ENCODE measurements around the gene SIX1.
A peak's percentile ranks its signal among the peaks of the same experiment; 100 is the strongest.

SIX1 gene

GRCh38 chr14:60637479-60638315 lies 11.6 kb downstream of the SIX1 start:
- ATAC-seq: peak; percentile 37
- TF ChIP-seq ZFP3 (CRISPR knock-in tag; IDR thresholded peaks at IDR 0.05): no peak

DNA sequence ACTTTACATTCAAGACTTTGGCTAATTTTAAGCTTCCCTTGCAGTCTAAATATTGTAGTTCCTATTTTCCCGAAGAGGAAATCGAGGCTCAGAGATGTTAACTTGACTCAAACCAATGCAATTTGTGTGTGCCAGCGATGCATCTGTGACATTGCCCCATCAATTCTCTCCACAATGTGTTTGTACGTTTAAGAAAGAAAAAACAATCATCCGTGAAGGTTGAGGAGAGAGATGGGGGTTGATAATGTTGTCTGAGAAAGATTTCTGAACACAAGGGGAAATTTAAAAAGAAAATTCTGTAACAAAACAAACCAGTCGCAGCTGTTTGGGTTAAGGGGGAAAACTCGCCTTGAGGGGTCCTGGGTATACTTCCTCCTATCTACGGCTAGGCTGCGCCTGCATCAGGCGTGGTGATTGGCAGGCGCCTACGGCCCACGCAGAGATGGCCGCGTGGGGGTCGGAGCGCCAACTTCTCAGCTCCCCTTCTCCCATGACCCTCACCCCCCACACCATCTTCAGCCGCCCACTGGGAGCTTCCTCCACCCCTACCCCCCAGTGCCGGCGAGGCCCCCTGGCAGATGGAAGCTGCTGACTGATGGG lies 12.3 kb downstream of the SIX1 start:
- peak; percentile 1; the same call in 2 of the 3 replicates for ATAC-seq
- no peak for TF ChIP-seq RARB (CRISPR knock-in tag; IDR thresholded peaks at IDR 0.05)
- TF ChIP-seq ZFP30 (CRISPR knock-in tag; IDR thresholded peaks at IDR 0.05): no peak
- TF ChIP-seq ZNF70 (CRISPR knock-in tag; IDR thresholded peaks at IDR 0.05): no peak
- TF ChIP-seq, protein P1, sequence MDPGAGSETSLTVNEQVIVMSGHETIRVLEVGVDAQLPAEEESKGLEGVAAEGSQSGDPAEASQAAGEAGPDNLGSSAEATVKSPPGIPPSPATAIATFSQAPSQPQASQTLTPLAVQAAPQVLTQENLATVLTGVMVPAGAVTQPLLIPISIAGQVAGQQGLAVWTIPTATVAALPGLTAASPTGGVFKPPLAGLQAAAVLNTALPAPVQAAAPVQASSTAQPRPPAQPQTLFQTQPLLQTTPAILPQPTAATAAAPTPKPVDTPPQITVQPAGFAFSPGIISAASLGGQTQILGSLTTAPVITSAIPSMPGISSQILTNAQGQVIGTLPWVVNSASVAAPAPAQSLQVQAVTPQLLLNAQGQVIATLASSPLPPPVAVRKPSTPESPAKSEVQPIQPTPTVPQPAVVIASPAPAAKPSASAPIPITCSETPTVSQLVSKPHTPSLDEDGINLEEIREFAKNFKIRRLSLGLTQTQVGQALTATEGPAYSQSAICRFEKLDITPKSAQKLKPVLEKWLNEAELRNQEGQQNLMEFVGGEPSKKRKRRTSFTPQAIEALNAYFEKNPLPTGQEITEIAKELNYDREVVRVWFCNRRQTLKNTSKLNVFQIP (CRISPR knock-in tag; IDR thresholded peaks at IDR 0.05; ENCODE audit: borderline replicate concordance, low read depth): no peak

GRCh38 chr14:60634153-60634552 lies 15.1 kb downstream of the SIX1 start:
- no peak for ATAC-seq
- no peak for TF ChIP-seq ZNF565 (CRISPR knock-in tag; conservative IDR thresholded peaks at IDR 0.05; ENCODE audit: low read depth)
- TF ChIP-seq PATZ1 (CRISPR knock-in tag; IDR thresholded peaks at IDR 0.05; ENCODE audit: borderline replicate concordance): no peak

GRCh38 chr14:60632777-60633176 lies 16.5 kb downstream of the SIX1 start:
- TF ChIP-seq ZNF8 (CRISPR knock-in tag; IDR thresholded peaks at IDR 0.05): no peak
- peak; percentile 4; the same call in 1 of the 3 replicates for ATAC-seq

- no peak for ATAC-seq
- TF ChIP-seq ZC3H10 (CRISPR knock-in tag; IDR thresholded peaks at IDR 0.05) (no peak), ISL1 (CRISPR knock-in tag; IDR thresholded peaks at IDR 0.05) (no peak), ZNF70 (CRISPR knock-in tag; IDR thresholded peaks at IDR 0.05) (no peak), CSDC2 (CRISPR knock-in tag; IDR thresholded peaks at IDR 0.05) (no peak), ZFP30 (CRISPR knock-in tag; IDR thresholded peaks at IDR 0.05) (no peak), CREB5 (CRISPR knock-in tag; IDR thresholded peaks at IDR 0.05; ENCODE audit: low read depth) (no peak), TCF4 (CRISPR knock-in tag; IDR thresholded peaks at IDR 0.05; ENCODE audit: borderline replicate concordance) (no peak), TOX (CRISPR knock-in tag; IDR thresholded peaks at IDR 0.05; ENCODE audit: borderline replicate concordance) (no peak), BACH2 (CRISPR knock-in tag; IDR thresholded peaks at IDR 0.05; ENCODE audit: borderline replicate concordance) (no peak), ARNTL (CRISPR knock-in tag; IDR thresholded peaks at IDR 0.05; ENCODE audit: borderline replicate concordance, low read depth) (no peak), RARB (CRISPR knock-in tag; IDR thresholded peaks at IDR 0.05) (no peak), OSR1 (CRISPR knock-in tag; IDR thresholded peaks at IDR 0.05) (no peak)
- TF ChIP-seq, protein P1 (CRISPR knock-in tag; IDR thresholded peaks at IDR 0.05; ENCODE audit: borderline replicate concordance, low read depth): no peak
- TF ChIP-seq, protein P2, sequence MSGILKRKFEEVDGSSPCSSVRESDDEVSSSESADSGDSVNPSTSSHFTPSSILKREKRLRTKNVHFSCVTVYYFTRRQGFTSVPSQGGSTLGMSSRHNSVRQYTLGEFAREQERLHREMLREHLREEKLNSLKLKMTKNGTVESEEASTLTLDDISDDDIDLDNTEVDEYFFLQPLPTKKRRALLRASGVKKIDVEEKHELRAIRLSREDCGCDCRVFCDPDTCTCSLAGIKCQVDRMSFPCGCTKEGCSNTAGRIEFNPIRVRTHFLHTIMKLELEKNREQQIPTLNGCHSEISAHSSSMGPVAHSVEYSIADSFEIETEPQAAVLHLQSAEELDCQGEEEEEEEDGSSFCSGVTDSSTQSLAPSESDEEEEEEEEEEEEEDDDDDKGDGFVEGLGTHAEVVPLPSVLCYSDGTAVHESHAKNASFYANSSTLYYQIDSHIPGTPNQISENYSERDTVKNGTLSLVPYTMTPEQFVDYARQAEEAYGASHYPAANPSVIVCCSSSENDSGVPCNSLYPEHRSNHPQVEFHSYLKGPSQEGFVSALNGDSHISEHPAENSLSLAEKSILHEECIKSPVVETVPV (CRISPR knock-in tag; IDR thresholded peaks at IDR 0.05): no peak
Observed at GRCh38 chr14:60632257-60632656, 17.0 kb downstream of the SIX1 start.

Data from SK-N-SH treated with all-trans-retinoic acid at 6 μM for 48 hours (cell line).